GM21528 (cell line): ENCODE results near the gene PLOD2.

Source experiments
- ATAC-seq: cut with Tn5 transposase; IDR thresholded peaks from one replicate; pipeline ENCODE4 v1.9.1; 2021; ENCODE audit warnings: mild to moderate bottlenecking, moderate library complexity; ENCODE audit not compliant: unreplicated experiment, low FRiP score

PLOD2 gene

DNA sequence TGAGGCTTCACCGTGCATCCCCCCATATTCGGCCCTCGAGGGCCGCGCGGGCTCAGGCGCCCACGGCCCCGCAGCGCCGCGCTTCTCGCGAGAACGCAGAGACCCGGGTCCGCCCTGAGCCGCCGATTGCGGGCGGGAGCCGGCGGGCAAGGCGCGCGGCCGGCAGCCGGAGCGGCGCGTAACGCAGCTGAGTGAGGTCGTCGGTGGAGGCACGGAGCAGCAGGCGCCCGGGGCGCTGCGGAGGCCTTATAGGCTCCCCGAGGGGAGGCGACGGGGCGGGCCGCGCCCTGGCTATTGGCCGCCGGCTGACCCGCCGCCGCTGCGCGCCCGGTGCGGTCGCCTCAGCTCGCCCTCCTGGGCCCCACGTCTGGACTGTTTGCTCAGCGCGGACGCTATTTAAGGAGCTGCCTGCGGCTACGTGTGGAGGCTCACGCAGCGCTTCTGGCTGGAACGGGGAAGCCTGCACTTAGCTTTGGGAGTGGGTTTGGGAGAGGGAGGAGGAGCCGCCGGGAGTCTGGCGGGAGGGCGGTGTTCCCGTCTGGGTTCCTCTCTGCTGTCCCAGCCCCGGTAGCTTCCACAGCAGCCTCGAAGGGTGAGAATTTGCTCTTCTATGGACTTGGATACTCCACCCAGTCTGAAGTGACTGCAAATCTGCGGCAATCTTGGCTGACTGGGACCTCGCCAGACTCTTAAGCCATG, at the start of gene PLOD2:
PLOD2 (minus strand) TSS at position 221 of the 699 bp plus-strand sequence; CDS start at position 26, 195 bp downstream.
- peak; percentile 43 for ATAC-seq

DNA sequence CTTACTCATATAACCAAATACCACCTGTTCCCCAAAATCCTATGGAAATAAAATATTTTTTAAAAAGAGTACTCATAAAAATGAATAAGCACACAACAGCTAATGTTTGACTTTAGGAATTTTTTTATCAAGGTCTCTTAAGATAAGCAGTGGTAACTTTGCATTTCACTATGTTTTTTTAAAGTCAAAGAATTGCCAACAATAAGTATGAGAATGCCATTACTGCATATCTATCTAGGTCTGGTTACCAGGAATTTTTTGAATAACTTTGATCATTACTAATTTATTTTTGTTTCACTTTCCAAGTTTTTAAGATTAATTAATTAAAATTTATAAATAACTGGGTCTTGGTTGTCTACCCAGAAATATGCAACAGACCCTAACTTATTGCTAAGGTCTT, 48.4 kb upstream of the PLOD2 start:
- ATAC-seq = no peak

DNA sequence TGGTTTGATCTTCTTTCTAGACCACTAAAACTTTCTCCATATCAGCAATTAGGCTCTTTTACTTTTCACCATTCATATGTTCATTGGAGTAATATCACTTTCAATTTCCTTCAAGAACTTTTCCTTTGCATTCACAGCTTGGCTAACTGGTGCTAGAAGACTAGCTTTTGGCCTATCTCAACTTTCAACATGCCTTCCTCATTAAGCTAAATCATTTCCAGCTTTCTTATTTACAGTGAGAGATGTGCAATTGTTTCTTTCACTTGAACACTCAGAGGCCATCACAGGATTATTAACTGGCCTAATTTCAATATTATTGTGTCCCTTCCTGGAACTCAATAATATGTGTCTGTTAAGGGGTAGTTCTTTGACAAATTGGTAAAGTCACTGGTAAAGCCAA, 42.8 kb upstream of the PLOD2 start:
- ATAC-seq = no peak

DNA sequence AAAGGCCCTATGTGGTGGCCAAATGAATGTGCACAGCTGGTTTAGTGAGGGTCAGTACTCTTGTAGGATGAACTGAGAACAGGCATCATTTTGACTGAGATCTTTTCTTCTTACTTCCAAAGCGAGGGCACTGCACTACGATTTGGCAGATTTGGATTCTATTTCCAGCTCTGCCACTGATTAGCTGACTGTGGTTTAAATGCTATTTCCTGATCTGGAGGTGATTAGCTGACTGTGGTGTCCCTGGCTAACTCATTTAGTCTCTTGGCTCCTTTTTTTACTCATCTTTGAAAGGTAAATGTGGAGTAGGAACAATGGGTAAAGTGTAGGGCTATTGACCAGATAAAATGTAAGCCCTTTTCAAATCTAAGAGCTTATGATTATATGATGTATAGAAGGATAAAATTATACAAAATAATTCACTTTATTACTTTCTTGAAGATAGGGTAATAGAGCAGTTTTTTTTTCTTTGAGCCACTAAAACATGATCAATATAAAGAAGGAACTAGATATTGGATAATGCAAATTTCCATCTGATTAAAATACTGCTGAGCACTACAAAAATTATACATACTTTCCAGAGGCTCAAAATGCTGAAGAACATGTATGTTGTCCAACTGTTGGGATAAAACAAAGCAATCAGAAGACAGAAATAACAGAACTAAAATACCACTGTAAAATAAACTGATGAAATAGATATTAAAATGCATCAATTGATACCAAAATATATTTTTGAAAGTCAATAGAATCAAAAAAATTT, 39.7 kb upstream of the PLOD2 start:
- ATAC-seq = no peak

DNA sequence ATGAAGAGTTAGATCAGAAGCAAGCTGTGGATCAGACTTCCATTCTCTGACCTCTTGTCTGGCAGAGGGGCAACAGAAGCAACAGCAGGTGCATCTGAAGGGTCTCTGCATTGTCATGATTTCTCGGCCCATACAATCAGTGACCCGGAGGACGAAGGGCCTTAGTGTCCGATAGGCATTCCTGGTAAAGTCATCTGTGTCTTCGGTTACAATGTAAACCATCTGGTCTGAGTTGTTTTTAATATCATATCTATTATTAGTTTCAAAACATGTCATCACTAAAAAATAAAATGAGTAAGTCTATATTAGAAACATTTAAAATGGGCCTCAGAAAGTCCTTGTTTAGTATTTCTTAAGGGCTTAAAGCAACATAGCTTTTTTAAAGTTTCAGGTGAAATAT, 38.8 kb upstream of the PLOD2 start:
- ATAC-seq = no peak

DNA sequence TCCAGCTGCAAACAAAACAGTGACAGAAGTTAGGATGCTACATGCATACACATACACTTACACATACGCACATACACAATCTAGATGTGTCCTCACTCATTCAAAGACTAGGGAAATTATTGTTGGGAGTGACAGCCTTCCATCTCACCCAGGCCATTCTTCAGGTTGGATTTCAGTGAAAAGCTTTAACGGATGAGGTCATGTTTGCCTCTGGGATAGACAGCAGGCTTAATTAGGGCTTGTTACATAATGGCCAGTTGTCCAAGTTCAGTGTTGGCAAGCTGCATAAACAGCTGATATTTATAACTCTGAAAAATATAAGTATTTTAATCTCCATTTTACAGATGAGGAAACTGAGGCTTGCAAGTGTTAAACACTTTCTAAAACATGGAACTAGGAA, 35.8 kb upstream of the PLOD2 start:
- no peak for ATAC-seq

DNA sequence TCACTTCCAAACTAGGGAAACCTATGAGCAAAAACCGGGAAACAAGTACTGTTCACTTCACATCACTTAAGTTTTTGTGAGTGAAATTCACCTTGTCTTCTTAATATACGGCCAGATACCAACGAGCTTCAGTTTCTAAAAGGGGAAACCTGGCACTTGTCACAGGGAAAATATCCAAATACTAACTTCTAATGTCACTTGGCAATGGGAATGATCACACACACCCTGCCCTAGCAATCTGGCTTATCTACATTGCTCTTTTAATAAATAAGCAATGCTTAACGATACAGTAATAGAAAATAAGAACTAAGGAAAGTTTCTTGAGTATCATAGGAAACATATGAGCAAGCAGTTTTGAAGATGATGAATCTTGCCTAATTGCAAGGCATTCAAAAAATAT, 34.6 kb upstream of the PLOD2 start:
- no peak for ATAC-seq

DNA sequence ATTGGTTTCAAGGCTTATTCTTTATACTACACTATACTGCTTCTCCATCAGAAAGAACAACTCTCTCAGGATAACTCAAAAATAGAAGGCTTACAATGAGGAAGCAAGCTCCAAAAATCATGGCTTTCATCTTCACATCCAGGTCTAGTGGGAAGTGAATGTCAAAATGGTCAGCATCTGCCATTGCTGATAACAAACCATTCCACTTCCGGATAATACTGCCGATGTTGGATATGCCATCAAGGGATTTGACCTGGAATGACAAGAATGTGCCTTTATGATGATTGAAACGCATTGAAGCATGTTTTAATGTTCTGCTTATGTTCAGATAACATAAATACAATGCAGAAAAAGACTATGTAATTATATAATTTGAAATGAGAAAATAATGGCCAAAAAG, 34.0 kb upstream of the PLOD2 start:
- ATAC-seq = no peak

DNA sequence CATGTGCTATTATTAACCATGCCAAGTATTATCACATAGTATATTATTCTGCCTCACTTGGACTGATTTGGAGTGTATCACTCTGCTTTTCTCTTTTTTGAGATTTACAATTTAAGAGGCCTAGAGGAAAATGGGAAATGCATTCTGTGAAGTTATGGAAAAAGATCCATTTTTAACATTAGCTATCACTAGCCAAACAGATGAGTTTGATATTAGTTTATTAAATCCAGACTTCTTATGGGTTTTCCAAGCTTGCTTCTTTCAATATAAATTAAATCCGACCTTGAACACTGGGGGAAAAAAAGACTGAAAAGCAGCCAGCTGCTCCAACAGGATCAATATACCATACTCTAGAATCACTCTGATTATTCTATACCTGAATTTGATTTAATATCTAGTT, 30.1 kb upstream of the PLOD2 start:
- no peak for ATAC-seq

DNA sequence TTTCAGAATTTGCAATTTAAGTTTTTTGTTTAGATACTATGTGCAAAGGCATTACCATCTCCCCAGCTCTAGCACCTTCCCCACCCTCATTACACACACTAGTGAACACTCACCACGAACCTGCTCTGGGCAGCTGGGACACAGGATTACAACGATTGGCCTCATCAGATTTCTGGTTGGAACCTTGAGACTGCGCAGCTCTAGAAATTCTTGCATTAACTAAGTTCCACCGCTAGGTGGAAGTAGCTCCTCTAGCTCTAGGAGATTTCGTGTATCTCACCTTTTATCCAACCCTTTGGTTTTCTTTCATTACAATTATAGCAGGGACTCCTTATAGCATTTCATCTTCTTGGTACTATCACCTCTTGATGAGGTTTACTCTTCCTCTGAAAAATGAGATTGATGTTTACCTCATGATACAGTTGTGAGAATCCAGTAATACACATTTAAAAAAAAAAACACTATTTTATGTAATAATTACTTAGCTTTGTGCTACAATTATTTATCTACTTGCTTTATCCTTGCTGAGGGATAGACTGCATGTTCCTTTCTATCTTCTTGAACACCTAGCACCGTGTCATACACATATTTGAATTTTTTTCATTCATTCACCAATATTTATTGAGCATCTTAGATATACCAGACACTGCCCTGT, 28.7 kb upstream of the PLOD2 start:
- peak; percentile 96 for ATAC-seq

DNA sequence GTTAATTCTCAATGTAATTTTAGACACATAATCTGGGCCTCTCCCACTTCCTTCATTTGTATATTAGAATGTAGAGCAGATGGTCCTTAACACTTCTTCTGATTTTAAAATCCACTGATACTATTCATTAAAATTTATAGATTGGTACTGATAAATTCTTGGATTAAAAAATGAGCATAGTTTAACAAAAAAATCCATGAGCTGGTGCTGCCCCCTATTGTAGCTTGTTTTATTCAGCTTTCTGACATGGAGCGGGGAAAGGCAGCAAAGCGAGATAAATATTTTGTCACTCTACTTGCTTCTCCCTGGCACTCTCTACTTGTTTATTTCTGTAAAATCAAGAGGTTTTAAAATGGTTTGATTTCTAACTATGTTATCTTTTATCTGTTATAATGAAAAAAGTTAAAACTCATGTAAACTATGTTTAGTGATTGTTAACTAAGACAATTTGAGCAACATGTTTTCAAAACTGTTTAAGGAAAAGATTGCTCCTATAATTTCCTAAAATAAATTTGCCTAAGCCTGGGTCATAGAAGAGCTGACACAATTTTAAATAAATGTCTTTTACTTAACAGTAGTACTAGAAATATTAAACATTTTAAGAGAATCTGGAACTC, 26.5 kb upstream of the PLOD2 start:
- ATAC-seq = no peak

DNA sequence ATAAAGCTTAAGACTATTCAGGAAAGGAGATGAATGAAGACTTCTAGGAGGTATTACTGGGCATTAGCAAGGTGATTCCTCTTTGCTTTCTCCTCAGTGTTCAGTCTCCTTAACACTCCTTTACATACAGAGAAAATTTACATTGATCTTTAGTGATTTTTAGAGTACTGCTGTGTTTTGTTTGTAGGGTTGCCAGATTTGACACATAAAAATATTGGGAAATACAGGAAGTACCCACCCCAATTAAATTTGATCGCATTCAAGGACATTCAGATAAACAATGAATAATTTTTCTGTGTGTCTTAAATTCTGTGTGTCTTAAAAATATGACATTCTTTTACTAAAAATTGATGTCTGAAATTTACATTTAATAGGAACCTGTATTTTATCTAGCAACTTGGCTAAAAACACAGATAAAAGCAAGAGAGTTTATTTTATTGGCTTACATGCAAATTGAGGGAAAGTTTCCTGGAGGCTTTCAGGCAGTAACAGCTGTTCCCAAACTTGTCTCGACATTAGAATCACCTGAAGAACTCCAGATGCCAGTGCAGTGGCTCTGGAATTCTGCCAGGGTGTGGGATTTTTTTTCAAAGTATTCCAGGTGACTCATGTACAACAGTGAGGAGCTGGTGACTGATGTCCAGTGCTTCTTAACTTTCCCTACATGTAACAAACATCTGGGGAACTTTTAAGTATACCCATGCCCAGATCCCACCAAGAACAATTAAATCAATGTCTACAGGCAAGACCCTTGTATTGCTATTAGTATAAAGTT, 23.4 kb upstream of the PLOD2 start:
- ATAC-seq = no peak

DNA sequence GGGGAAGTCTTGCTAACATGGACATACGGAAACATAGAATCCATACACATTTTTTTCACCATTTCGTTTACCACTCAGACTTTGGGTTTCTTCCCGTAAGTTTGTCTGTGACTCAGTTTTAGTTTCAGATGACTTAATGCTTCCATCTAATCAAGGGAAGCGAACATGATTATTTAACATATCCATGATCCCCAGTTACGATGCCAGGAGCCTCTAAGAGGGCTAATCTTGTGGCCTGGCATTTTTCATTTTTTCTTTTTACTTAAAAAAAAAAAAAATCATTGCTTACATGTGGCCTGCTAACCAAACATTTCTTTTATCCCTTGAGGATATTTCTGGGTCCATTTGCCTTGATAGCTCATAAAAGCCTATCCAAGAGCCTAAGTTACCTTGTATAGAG, 20.2 kb upstream of the PLOD2 start:
- no peak for ATAC-seq

DNA sequence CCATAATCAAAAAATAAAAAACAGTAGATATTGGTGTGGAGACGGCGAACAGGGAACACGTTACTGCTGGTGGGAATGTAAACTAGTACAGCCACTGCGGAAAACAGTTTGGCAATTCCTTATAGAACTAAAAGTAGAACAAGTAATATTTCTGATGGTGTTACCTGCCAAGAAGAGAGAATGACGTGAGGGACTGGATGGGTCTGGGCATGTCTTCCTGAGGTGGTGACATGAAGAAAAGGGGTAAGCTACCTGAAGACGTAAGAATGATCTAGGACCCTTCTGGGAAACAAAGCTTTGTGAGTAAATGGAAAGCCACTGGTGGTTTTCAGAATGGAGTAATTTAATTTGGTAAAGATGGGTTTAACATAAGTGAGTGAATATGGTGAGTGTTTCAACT, 19.4 kb upstream of the PLOD2 start:
- no peak for ATAC-seq

DNA sequence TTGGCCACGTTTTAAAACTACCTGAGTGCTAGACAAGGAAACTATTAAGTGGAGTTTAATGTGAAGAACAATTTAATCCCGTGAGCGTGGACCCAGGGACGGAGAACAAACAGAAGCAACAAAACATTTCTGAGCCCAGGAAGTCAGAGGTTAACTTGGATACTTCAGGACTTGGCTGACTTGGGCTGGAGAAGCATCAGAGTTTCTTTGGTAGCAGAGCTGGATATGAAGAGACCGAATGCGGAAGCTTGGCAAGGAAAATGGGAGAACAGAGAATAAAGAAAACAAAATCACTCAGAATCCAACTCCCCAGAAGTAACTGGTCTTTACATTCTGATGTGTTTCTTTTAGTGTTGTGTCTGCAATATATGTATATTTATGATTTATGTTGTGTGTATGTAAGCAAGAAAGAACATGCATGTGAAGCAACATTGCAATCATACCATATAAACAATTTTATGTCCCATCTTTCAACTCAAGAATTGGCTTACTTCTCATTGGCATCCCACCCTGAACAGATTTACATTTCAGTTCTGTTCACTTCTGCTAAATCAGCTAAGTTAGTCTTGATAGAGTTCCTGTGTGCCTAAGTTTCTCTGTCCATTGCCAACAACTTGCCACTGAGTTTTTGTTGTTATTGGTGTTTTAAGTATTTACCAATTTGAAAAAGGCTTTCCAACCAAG, 17.2 kb upstream of the PLOD2 start:
- ATAC-seq = no peak

DNA sequence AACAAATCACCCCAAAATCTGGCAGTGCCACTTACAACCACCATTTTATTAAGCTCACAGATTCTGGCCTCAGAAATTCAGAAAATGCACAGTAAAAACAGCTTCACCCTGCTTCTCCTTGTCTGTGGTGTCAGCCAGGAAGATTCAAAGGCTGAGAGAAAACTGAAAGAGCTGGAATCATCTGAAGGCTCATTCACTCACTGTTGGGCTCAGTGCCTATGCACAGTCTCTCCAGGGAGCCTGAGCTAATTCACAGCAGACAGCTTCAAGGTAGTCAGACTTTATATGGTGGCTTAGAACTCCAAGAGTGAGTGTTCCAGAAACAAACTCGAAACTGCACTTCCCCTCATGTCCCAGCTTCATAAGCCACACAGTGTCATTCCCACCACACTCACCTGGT, 16.5 kb upstream of the PLOD2 start:
- ATAC-seq = no peak

DNA sequence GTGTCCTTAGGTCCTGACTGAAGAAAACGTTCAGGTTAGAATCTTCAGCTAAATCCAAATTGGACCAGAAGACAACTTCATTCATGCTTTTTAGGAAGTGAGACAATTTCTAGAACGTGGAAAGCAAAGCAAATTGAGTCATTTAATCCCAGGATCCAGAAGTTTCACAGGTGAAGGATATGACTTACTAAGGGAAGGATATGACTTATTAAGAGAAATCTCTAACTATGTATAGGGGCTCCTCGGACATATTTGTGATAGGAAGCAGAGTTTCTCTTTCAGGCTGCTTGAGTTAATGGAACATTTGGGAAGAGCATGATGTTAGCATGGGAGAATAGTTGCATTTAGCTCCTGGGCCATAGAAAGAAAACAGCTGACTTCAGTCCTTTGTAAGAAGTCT, 16.1 kb upstream of the PLOD2 start:
- no peak for ATAC-seq

DNA sequence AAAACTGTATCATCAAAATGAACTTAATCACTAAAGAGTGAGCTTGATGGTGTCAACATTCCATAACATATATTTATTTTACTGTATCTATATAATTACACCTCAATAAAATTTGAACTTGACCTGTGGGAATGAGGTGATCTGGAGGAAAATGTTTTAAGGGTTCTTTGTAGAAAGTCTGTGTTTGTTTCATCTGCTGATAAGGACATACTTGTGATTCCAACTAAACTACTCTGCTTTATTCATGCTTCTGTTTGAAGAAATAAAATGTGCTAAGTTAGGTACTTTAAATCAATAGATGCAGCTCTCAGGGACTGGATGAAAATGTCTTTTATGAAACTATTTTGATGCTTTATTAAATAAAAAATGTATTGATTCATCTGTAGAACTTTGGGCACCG, 11.6 kb upstream of the PLOD2 start:
- no peak for ATAC-seq

DNA sequence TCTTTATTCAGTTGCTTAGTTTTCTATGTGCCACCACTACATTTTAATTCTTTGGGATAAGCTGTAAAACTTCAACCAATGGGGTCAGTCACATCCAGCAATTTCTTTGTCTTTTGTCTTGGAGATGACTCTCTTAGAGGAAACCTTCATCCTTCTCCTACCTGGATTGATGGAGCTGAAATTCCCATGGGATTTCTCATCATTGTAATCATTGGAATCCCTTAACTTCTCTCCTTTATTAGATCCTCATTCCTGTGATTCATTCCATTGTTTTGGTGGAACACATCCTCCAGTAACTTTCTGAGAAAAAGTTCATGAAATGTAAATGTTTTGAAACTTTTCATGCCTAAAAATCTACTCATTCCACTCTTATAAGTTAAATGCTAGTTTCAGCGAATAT, 9.6 kb upstream of the PLOD2 start:
- no peak for ATAC-seq

DNA sequence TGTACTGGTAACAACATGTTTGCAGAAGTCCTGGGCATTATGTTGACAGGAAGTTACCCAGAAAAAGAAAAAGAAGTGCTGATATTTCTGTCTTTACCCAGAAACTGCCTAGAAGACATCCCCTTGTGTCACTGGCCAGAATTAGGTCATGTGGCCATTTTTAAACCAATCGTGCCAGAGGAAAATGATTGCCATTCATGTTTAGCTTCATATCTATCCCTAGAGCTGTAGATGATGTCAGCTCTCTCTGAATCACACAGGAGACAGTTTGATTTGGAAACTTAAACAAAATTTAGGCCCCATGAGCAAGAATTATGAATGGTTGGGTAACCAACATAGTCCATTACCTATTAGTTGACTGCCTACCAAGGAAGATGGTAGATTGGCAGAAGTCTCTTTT, 8.9 kb upstream of the PLOD2 start:
- no peak for ATAC-seq
